ENCODE data around the gene ACTMAP. TPM values are rescaled to one million over a fixed set of nuclear protein-coding genes. Genes with fewer than 3 reads are reported as not detected.
A peak's percentile ranks its signal among the peaks of the same experiment; 100 is the strongest.

ACTMAP gene
- total and polyA plus RNA-seq, 2 of the 8 experiments (the other 6 are each of a cell fraction or from before 2014, with no cell fraction given): 24.1 to 26.5 TPM

DNA sequence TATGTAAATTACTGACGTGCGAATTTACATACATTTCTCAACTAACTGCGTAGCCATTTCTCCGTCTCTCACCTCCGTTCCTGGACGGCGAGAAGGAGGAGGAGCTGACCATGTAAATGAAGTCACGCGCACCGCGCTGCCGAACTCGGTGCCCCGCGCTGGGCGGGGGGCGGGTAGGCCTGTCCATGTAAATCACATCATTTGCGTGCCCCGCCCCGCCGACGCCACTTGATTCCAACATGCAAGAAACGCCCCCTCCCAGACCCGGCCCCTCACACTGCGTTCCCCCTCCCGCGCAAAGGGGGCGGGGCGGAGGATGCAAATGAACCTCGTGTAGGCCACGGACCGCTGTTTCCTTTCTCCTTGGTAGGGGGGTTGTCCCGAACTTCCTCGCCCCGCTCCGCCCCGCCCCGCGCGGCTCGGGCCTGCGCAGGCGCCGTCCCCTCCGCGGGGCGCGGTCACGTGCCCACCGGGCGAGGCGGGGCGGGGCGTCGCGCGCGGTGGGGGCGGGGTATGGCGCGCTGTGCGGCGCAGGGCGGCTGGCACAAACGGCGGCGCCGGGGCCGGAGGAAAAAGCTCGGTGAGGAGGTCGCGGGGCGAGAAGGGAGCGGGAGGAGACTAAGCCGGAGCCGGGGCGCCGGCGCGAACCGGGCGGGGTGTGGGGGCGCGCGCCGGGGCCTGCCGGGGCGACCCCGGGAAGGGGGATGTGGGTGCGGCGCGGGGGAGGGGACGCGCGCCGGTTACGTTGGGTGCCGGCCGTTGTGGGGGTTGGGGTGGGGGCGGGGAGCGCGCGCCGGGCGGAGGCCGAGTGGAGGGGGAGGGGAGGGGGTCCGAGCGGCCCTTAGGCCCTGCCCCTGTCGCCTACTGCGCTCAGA, 48.6 kb upstream of the ACTMAP start, which contains the start of gene EGLN2 (continued):
- TF ChIP-seq HDAC6 (IDR thresholded peaks at IDR 0.05; ENCODE audit: low read depth, low read length): no peak
- TF ChIP-seq, protein P1, sequence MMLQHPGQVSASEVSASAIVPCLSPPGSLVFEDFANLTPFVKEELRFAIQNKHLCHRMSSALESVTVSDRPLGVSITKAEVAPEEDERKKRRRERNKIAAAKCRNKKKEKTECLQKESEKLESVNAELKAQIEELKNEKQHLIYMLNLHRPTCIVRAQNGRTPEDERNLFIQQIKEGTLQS (IDR thresholded peaks at IDR 0.05; ENCODE audit: insufficient read depth, low read depth, low read length): peak; percentile 60; the same call in 1 of the 2 replicates
- TF ChIP-seq KDM5A (IDR thresholded peaks at IDR 0.05; ENCODE audit: low read length): no peak
- peak; percentile 83; the same call in 1 of the 2 replicates for TF ChIP-seq SP4 (IDR thresholded peaks at IDR 0.05; ENCODE audit: low read length)
- TF ChIP-seq YY1 (IDR thresholded peaks at IDR 0.05; ENCODE audit: low read depth, low read length): peak; percentile 32; the same call in 1 of the 2 replicates
- TF ChIP-seq CREB1 (IDR thresholded peaks at IDR 0.05): peak; percentile 36
- no peak for TF ChIP-seq ATF2 (IDR thresholded peaks at IDR 0.05; ENCODE audit: low read length)
- TF ChIP-seq, protein P2, sequence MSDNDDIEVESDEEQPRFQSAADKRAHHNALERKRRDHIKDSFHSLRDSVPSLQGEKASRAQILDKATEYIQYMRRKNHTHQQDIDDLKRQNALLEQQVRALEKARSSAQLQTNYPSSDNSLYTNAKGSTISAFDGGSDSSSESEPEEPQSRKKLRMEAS (IDR thresholded peaks at IDR 0.05): peak; percentile 79
- TF ChIP-seq, protein P3, sequence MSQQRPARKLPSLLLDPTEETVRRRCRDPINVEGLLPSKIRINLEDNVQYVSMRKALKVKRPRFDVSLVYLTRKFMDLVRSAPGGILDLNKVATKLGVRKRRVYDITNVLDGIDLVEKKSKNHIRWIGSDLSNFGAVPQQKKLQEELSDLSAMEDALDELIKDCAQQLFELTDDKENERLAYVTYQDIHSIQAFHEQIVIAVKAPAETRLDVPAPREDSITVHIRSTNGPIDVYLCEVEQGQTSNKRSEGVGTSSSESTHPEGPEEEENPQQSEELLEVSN (IDR thresholded peaks at IDR 0.05): no peak
- no peak for TF ChIP-seq GABPA (IDR thresholded peaks at IDR 0.05; ENCODE audit: borderline replicate concordance, insufficient read depth, low read length)
- no peak for TF ChIP-seq BRCA1 (IDR thresholded peaks at IDR 0.05; ENCODE audit: low read depth, low read length)
- peak; percentile 12 to 62; a peak in 2 of 3 replicates for TF ChIP-seq POLR2A (IDR thresholded peaks at IDR 0.05; ENCODE audit: control extremely low read depth in 1 of 2, low read depth in 2 of 2, low read length in 2 of 2)
- no peak for TF ChIP-seq HDAC2 (IDR thresholded peaks at IDR 0.05; ENCODE audit: borderline replicate concordance in 1 of 2, low read depth in 2 of 2, low read length in 2 of 2)
- peak; percentile 74 for TF ChIP-seq SP1 (IDR thresholded peaks at IDR 0.05; ENCODE audit: low read depth, low read length)
- TF ChIP-seq SUZ12 (IDR thresholded peaks at IDR 0.05; ENCODE audit: low read length): no peak
- TF ChIP-seq USF2 (IDR thresholded peaks at IDR 0.05; ENCODE audit: low read length): peak; percentile 81
- TF ChIP-seq JUND (IDR thresholded peaks at IDR 0.05; ENCODE audit: low read length): peak; percentile 18; the same call in 1 of the 2 replicates
- no peak for TF ChIP-seq RBBP5 (IDR thresholded peaks at IDR 0.05; ENCODE audit: borderline replicate concordance, low read depth, low read length)
- TF ChIP-seq KDM4A (IDR thresholded peaks at IDR 0.05; ENCODE audit: low read depth, low read length, severe bottlenecking): no peak

All from H1 (cell line).